ENCODE data around the gene NFILZ.

The NFILZ gene

GRCh38 chr19:8641908-8642547 lies 11.6 kb downstream of the NFILZ start (continued):
- TF ChIP-seq, protein P1, sequence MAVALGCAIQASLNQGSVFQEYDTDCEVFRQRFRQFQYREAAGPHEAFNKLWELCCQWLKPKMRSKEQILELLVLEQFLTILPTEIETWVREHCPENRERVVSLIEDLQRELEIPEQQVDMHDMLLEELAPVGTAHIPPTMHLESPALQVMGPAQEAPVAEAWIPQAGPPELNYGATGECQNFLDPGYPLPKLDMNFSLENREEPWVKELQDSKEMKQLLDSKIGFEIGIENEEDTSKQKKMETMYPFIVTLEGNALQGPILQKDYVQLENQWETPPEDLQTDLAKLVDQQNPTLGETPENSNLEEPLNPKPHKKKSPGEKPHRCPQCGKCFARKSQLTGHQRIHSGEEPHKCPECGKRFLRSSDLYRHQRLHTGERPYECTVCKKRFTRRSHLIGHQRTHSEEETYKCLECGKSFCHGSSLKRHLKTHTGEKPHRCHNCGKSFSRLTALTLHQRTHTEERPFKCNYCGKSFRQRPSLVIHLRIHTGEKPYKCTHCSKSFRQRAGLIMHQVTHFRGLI (tag by site-specific recombination; IDR thresholded peaks at IDR 0.05), result no peak
- TF ChIP-seq ZBTB21 (tag by site-specific recombination; IDR thresholded peaks at IDR 0.05) (no peak), ZNF121 (tag by site-specific recombination; IDR thresholded peaks at IDR 0.05) (peak; percentile 70; the same call in 1 of the 2 replicates)

- no peaks in the 10 kb centered on the region for H3K4me1 ChIP-seq (ENCODE audit: control insufficient read depth, insufficient read depth, low read length)
- H3K27ac ChIP-seq (ENCODE audit: extremely low read depth, low read depth, low read length), result no peak overlapping the region
- no peaks in the 10 kb centered on the region for H3K9me3 ChIP-seq (ENCODE audit: control insufficient read depth, insufficient read depth, low read depth, low read length)
- H3K36me3 ChIP-seq (ENCODE audit: control insufficient read depth in 2 of 2, insufficient read depth in 1 of 2, low read length in 2 of 2), result no peaks in the 10 kb centered on the region
- TF ChIP-seq ZFP3 (tag by site-specific recombination; IDR thresholded peaks at IDR 0.05; ENCODE audit: low read depth) (no peak), ZSCAN16 (tag by site-specific recombination; IDR thresholded peaks at IDR 0.05) (no peak), ZNF184 (tag by site-specific recombination; IDR thresholded peaks at IDR 0.05) (no peak), ZNF561 (tag by site-specific recombination; IDR thresholded peaks at IDR 0.05; ENCODE audit: borderline replicate concordance) (no peak), ZBTB8A (tag by site-specific recombination; IDR thresholded peaks at IDR 0.05) (no peak), ZNF529 (tag by site-specific recombination; IDR thresholded peaks at IDR 0.05; ENCODE audit: insufficient replicate concordance) (no peak), ZNF248 (tag by site-specific recombination; IDR thresholded peaks at IDR 0.05) (no peak), ZNF266 (tag by site-specific recombination; IDR thresholded peaks at IDR 0.05; ENCODE audit: low read depth) (no peak), ZNF362 (tag by site-specific recombination; IDR thresholded peaks at IDR 0.05) (no peak), ZNF350 (tag by site-specific recombination; IDR thresholded peaks at IDR 0.05) (no peak), ZNF518A (tag by site-specific recombination; conservative IDR thresholded peaks at IDR 0.05; ENCODE audit: low read depth) (no peak), GFI1B (tag by site-specific recombination; IDR thresholded peaks at IDR 0.05) (no peak), ZNF664 (tag by site-specific recombination; IDR thresholded peaks at IDR 0.05) (no peak), PBX3 (CRISPR knock-in tag; IDR thresholded peaks at IDR 0.05) (no peak)
- TF ChIP-seq, protein P2, sequence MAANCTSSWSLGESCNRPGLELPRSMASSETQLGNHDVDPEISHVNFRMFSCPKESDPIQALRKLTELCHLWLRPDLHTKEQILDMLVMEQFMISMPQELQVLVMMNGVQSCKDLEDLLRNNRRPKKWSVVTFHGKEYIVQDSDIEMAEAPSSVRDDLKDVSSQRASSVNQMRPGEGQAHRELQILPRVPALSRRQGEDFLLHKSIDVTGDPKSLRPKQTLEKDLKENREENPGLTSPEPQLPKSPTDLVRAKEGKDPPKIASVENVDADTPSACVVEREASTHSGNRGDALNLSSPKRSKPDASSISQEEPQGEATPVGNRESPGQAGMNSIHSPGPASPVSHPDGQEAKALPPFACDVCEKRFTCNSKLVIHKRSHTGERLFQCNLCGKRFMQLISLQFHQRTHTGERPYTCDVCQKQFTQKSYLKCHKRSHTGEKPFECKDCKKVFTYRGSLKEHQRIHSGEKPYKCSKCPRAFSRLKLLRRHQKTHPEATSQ (tag by site-specific recombination; IDR thresholded peaks at IDR 0.05), result no peak
- POLR2A ChIA-PET, result interaction anchor here (0.6 to 1.0 kb wide), 2 partner anchors 9 to 30 kb away, joined by 3 to 4 read pairs; no protein-coding TSS in a partner anchor
- H3K4me3 ChIP-seq (ENCODE audit: low read depth, low read length), result no peak overlapping the region
- CTCF ChIA-PET, result interaction anchor here (0.6 to 3.3 kb wide), 10 partner anchors 9 to 161 kb away, joined by 3 to 32 read pairs (median 6); no protein-coding TSS in a partner anchor
Observed at GRCh38 chr19:8642561-8642960, 12.1 kb downstream of the NFILZ start.

Measured in HEK293 (cell line).